Activated naive CD8-positive, alpha-beta T cell treated with anti-CD3 and anti-CD28 coated beads, Interleukin-2, amount 50 U/mL, for 24 hours (primary cell): ENCODE results near the gene CTIF.

Source experiments
- ATAC-seq: fragments of 150-1000 bp; cut with Tn5 transposase; one replicate; pipeline ENCODE4 v1.10.0; 2021
- DNase-seq: peaks from one replicate; pipeline ENCODE4 v3.0.0; 2021
- H3K27ac Mint-ChIP-seq: one replicate; pipeline ENCODE4 v1.8.0; 2021; ENCODE audit warnings: mild to moderate bottlenecking, mixed read lengths
- H3K27me3 Mint-ChIP-seq: one replicate; pipeline ENCODE4 v1.8.0; 2021; ENCODE audit warnings: mixed read lengths
- H3K36me3 Mint-ChIP-seq: one replicate; pipeline ENCODE4 v1.8.0; 2021; ENCODE audit warnings: low read depth, mixed read lengths
- H3K4me1 Mint-ChIP-seq: one replicate; pipeline ENCODE4 v1.8.0; 2021; ENCODE audit warnings: mixed read lengths
- H3K4me3 Mint-ChIP-seq: one replicate; pipeline ENCODE4 v1.8.0; 2021; ENCODE audit warnings: mild to moderate bottlenecking, moderate library complexity, mixed read lengths
- H3K9me3 Mint-ChIP-seq: one replicate; pipeline ENCODE4 v1.8.0; 2021; ENCODE audit warnings: mixed read lengths

Gene CTIF

DNA sequence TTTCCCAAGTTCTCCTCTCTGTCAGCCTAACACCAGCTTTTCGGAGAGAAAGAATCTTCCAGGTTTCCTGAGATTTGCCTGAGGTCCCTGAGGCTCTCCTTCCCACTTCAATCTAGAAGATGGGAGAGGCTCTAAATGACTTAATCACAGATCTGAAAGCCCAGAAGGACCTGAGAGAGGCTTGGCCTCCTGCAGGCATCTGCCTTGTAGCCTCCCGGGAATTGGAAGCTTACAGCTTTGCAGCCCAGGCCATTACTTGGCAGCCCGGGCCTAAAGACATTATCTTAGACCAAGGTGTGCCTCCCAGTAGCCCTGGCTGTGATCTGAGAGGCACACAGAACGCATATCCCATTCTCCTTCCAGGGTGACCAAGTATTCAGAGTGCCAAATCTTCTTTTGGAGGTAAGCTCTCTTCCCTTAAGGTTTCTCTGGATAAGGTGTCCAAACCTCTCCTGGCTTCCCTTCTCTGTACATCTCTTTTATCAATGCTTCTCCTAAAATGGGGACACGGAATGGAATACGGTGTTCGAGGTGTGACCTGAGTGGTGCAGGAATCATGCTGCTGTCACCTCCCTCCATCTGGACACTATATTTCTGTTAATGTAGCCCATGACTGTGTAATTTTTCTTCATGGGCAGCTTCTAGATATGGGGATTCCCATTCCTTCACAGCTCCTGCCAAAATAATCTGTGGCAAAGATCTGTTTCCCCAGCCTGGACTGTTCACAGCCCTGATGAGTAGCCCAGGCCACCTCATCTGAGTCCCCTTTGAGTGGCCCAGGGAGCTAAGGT, 16.0 kb downstream of the CTIF start:
- Mint-ChIP-seq H3K9me3 (no peaks in the 10 kb centered on the region), H3K4me1 (no peaks in the 10 kb centered on the region), H3K4me3 (no peak overlapping the region), H3K36me3 (no peaks in the 10 kb centered on the region), H3K27ac (no peak overlapping the region), H3K27me3 (no peaks in the 10 kb centered on the region)
- DNase-seq (no peak), ATAC-seq (no peak)

DNA sequence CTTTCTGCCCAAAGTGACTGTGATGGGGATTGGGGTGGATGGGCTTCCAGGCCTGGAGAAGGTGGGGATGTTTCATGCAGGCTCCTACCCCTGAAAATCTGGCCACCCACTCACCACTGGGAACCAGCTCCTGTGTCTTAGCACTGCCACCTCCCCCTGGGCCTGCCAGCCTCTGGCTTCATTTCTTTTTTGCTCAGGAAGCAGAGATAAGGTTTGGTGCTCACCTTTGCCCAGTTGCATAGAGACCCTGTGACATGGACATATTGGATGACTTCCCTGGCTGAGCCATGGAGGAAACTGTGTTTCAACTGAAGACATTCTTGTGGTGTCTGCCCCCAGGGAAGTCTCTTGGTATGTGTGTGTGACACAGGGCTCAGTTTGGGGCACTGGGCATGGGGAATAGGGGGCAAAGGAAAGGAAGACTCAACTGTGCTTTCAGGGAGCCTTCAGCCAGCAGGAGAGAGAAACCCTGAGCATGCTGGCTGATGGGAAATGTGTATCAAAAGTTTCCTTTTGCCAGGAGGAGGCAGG, 16.7 kb downstream of the CTIF start:
- DNase-seq = no peak
- Mint-ChIP-seq H3K4me3 (no peak overlapping the region), H3K9me3 (no peaks in the 10 kb centered on the region), H3K36me3 (no peaks in the 10 kb centered on the region), H3K27ac (no peak overlapping the region), H3K4me1 (no peaks in the 10 kb centered on the region), H3K27me3 (no peaks in the 10 kb centered on the region)
- no peak for ATAC-seq

DNA sequence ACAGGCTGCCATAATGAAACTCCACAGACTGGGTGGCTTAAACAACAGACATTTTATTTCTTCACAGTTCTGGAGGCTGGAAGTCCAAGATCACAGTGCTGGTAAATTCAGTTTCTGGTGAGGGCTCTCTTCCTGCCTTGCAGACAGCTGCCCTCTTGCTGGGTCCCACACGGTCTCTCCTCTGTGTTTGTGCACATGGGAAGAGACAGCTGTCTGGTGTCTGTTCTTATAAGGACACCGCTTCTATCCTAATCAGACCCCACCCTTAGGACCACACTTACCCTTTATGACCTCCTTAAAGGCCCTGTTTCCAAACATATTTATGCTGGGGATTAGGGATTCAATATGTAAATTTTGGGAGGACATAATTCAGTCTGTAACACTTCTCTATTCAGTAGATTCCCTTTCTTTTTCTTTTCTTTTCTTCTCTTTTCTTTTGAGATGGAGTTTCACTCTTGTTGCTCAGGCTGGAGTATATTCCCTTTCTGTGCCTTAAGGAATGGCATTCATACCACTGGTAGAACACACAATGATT, 18.9 kb downstream of the CTIF start:
- H3K27me3 Mint-ChIP-seq = no peaks in the 10 kb centered on the region
- no peaks in the 10 kb centered on the region for H3K36me3 Mint-ChIP-seq
- H3K4me1 Mint-ChIP-seq = no peaks in the 10 kb centered on the region
- ATAC-seq = no peak
- no peak overlapping the region for H3K4me3 Mint-ChIP-seq
- DNase-seq = no peak
- H3K9me3 Mint-ChIP-seq = no peaks in the 10 kb centered on the region
- no peak overlapping the region for H3K27ac Mint-ChIP-seq

DNA sequence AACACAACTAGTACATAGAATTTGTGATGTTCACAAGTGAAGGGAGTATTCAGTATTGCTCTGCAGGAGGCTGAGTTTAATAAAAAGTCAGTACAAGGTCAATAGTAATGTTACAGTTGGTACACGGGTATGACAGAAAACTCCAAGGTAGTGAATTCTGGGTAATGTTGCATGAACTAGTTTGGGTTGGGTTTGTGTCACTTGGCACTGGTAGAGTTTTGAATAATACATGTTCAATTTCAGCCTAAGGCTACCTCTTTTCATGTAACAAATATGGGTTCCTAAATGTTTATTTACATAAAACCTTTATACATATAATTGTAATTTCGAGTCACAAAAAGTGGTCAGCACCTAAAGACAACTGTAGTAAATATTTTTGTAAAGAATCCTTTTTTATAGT, 19.4 kb downstream of the CTIF start:
- no peak for DNase-seq
- H3K4me1 Mint-ChIP-seq = peaks cover 2% of the 10 kb centered on the region
- no peak overlapping the region for H3K27ac Mint-ChIP-seq
- H3K27me3 Mint-ChIP-seq = no peaks in the 10 kb centered on the region
- no peak overlapping the region for H3K4me3 Mint-ChIP-seq
- ATAC-seq = no peak
- H3K36me3 Mint-ChIP-seq = no peaks in the 10 kb centered on the region
- no peaks in the 10 kb centered on the region for H3K9me3 Mint-ChIP-seq

- Mint-ChIP-seq H3K9me3 (no peaks in the 10 kb centered on the region), H3K4me3 (no peak overlapping the region), H3K27ac (no peak overlapping the region), H3K36me3 (no peaks in the 10 kb centered on the region), H3K27me3 (peaks cover 3% of the 10 kb centered on the region), H3K4me1 (peaks cover 2% of the 10 kb centered on the region)
- ATAC-seq (no peak), DNase-seq (no peak)
Measured at GRCh38 chr18:48560491-48560890, 21.7 kb downstream of the CTIF start.

DNA sequence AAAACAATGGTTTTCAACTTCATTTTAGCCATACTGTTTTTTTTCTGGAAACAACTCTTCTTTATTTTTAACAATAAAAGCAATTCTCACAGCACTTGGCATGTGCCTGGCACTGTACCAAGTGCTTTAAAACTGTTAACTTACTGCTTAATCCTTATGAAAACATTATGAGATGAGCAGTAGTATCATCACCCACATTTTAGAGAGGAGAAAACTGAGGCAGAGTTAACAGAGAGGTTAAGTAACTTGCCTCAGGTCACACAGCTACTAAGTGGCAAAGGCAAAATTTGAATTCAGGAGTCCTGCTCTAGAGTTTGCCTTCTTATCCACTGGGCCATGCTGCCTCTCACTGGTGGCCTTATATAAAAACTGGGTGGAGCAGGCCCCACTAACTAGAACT, 23.2 kb downstream of the CTIF start:
- Mint-ChIP-seq H3K4me1 (peaks cover 2% of the 10 kb centered on the region), H3K27ac (no peak overlapping the region), H3K27me3 (peaks cover 3% of the 10 kb centered on the region), H3K4me3 (no peak overlapping the region), H3K36me3 (no peaks in the 10 kb centered on the region), H3K9me3 (no peaks in the 10 kb centered on the region)
- ATAC-seq = no peak
- no peak for DNase-seq

DNA sequence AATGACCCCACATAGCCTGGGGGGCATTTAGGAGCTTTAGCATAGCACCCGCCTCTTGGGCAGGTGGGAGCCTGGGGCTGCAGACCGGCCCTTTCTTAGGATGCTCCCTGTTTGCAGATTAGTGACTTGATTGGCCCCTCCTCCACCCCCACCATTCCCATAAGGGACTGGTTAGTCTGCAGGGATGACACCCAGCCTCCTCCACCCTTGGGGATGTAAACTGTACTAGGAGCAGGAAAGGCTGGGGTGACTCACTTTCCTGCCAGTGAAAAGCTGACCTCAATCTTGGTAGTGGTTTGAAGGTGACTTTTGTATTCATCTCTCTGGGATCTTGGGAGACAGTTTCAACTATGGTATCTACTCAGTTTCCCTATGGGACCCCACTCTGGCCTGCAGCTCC, 24.2 kb downstream of the CTIF start:
- H3K36me3 Mint-ChIP-seq = no peaks in the 10 kb centered on the region
- no peak overlapping the region for H3K4me3 Mint-ChIP-seq
- H3K9me3 Mint-ChIP-seq = no peaks in the 10 kb centered on the region
- H3K27ac Mint-ChIP-seq = no peak overlapping the region
- DNase-seq (no peak), ATAC-seq (no peak)
- peaks cover 3% of the 10 kb centered on the region for H3K27me3 Mint-ChIP-seq
- peaks cover 2% of the 10 kb centered on the region for H3K4me1 Mint-ChIP-seq

DNA sequence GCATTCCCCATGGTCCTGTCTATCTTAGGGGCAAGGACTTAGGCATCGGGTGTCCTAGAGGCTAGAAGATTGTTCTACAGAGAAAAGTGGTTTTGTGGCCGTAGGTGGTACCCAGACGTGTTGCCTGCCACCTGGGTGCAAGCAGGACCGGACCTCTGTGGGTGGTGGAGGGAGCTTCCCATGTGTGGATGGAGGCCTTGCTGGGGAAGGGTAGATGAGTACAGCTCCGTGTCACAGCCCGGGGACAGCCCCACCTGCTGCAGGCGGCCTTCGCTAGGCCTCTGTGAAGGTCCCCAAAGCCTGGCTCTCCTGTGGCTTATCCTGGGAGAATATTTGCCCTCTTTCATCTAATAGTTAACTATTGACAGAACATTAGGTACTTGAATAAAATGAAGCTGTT, 25.3 kb downstream of the CTIF start:
- ATAC-seq (no peak), DNase-seq (no peak)
- Mint-ChIP-seq H3K4me1 (peaks cover 2% of the 10 kb centered on the region), H3K27ac (no peak overlapping the region), H3K36me3 (no peaks in the 10 kb centered on the region), H3K4me3 (no peak overlapping the region), H3K27me3 (peaks cover 3% of the 10 kb centered on the region), H3K9me3 (no peaks in the 10 kb centered on the region)

- Mint-ChIP-seq H3K27ac (no peak overlapping the region), H3K9me3 (no peaks in the 10 kb centered on the region), H3K4me1 (peaks cover 2% of the 10 kb centered on the region), H3K4me3 (no peak overlapping the region), H3K27me3 (peaks cover 3% of the 10 kb centered on the region), H3K36me3 (no peaks in the 10 kb centered on the region)
- DNase-seq = no peak
- no peak for ATAC-seq
Measured at GRCh38 chr18:48565105-48565504, 26.3 kb downstream of the CTIF start.

GRCh38 chr18:48566589-48566988, 27.8 kb downstream of the CTIF start:
- no peak overlapping the region for H3K27ac Mint-ChIP-seq
- H3K4me1 Mint-ChIP-seq = peaks cover 2% of the 10 kb centered on the region
- no peaks in the 10 kb centered on the region for H3K36me3 Mint-ChIP-seq
- H3K4me3 Mint-ChIP-seq = no peak overlapping the region
- no peaks in the 10 kb centered on the region for H3K9me3 Mint-ChIP-seq
- H3K27me3 Mint-ChIP-seq = peaks cover 3% of the 10 kb centered on the region
- no peak for ATAC-seq
- no peak for DNase-seq

DNA sequence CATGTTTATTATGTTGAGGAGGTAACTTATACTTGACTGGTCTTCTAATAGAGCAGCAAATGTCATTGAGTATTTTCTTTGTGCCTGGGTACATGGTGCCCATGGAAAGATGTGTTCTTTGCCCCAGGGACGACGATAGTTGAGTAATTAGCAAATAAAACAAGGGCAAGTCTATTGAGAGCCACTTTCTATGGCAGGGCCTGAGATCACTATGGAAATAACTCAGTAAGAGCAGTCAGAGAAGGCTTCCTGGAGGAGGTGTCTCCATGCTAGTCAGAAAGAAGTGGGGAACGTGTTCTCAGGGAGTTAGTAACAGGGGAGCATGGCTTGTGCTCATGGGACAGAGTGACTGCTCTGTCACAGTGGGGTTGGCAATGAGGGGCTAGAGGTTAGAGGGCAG, 28.6 kb downstream of the CTIF start:
- H3K27ac Mint-ChIP-seq = no peak overlapping the region
- H3K4me3 Mint-ChIP-seq = no peak overlapping the region
- H3K9me3 Mint-ChIP-seq = no peaks in the 10 kb centered on the region
- H3K36me3 Mint-ChIP-seq = no peaks in the 10 kb centered on the region
- DNase-seq (no peak), ATAC-seq (no peak)
- peaks cover 2% of the 10 kb centered on the region for H3K4me1 Mint-ChIP-seq
- peaks cover 3% of the 10 kb centered on the region for H3K27me3 Mint-ChIP-seq

DNA sequence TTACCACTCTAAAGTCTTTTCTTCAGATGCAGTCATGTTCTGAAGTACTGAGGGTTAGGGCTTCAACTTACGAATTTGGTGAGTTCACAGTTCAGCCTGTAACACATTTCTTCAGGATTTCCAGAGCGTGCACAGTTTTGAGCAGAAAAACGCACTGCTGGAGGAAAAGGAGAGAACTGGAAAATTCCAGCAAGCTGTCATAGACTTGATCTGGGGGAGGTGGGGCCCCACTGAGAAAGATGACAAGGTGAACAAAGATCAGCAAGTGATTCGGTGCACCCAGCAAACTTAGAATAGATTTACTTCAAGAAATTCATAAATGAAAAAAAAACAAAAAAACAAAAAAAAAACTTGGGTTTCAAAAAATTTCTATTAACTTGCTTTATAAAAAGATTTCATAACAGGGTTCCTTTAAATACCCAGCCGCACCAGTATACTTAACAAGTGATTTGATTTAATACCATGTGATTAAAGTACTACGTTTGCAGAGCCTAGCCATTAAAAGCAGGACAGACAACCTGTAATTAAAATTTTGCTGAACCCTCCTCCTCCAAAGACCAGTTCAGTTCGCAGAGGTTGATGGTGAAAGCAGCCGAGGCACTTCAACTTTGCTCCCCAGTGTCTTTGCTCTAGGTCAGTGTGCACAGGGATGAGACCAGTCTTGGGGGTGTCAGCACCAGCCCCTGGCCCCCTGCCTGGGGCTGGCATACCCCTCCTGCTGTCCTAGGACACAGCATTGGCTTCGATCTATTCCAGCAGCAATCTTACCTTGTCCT, 30.5 kb downstream of the CTIF start:
- H3K27ac Mint-ChIP-seq = no peak overlapping the region
- H3K4me3 Mint-ChIP-seq = no peak overlapping the region
- peaks cover 3% of the 10 kb centered on the region for H3K27me3 Mint-ChIP-seq
- H3K4me1 Mint-ChIP-seq = no peaks in the 10 kb centered on the region
- ATAC-seq (no peak), DNase-seq (no peak)
- no peaks in the 10 kb centered on the region for H3K9me3 Mint-ChIP-seq
- no peaks in the 10 kb centered on the region for H3K36me3 Mint-ChIP-seq

DNA sequence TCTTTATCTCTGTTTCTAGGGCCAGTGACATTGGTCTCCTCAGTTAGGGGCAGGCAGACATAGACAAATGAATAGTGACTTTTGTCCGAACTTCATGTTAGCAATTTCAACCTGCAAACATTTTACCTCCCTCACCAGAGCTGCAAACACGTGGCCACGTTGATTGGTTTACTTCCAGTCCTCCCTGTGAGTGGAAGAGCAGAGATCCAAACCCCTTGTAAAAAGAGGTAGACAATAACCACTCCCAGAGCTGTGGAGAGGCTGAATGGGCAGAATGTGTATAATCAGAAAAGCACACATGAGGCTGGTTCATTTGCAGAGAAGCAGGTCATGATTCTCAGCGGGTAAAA, 31.1 kb downstream of the CTIF start:
- no peak overlapping the region for H3K4me3 Mint-ChIP-seq
- ATAC-seq (no peak), DNase-seq (no peak)
- H3K9me3 Mint-ChIP-seq = no peaks in the 10 kb centered on the region
- no peak overlapping the region for H3K27ac Mint-ChIP-seq
- peaks cover 3% of the 10 kb centered on the region for H3K27me3 Mint-ChIP-seq
- no peaks in the 10 kb centered on the region for H3K36me3 Mint-ChIP-seq
- H3K4me1 Mint-ChIP-seq = no peaks in the 10 kb centered on the region

GRCh38 chr18:48570313-48570712, 31.5 kb downstream of the CTIF start:
- no peaks in the 10 kb centered on the region for H3K27me3 Mint-ChIP-seq
- ATAC-seq (no peak), DNase-seq (no peak)
- no peaks in the 10 kb centered on the region for H3K4me1 Mint-ChIP-seq
- no peaks in the 10 kb centered on the region for H3K9me3 Mint-ChIP-seq
- H3K36me3 Mint-ChIP-seq = no peaks in the 10 kb centered on the region
- no peak overlapping the region for H3K27ac Mint-ChIP-seq
- no peak overlapping the region for H3K4me3 Mint-ChIP-seq
